GM12878 (cell line): Measurements from ENCODE around the gene CLTRN.

Source experiments
- CREB1 ChIP-seq: IDR thresholded peaks from 2 replicates; pipeline ENCODE4 v1.6.1; 2012; ENCODE audit warnings: low read depth, mild to moderate bottlenecking, inconsistent platforms
- CTCF ChIP-seq, 3 experiments: IDR thresholded peaks in 2 of 3; conservative IDR thresholded peaks in 1 of 3; 2 replicates each; pipeline ENCODE4 v1.5.1; 2011; ENCODE audit warnings: low read depth in 3 of 3, low read length in 3 of 3, mild to moderate bottlenecking in 3 of 3, control low read depth in 2 of 3, moderate library complexity in 2 of 3, inconsistent platforms in 1 of 3, mixed read lengths in 1 of 3; ENCODE audit not compliant: control insufficient read depth in 2 of 3, insufficient read depth in 1 of 3; ENCODE audit errors: extremely low read depth in 1 of 3
- ELK1 ChIP-seq: IDR thresholded peaks from 2 replicates; pipeline ENCODE4 v1.6.1; 2012; ENCODE audit warnings: low read depth, low read length, improper control_type of control experiment
- FOS ChIP-seq: IDR thresholded peaks from 3 replicates; pipeline ENCODE4 v1.6.1; 2011; ENCODE audit warnings: borderline replicate concordance; ENCODE audit not compliant: insufficient read length; ENCODE audit errors: extremely low read depth
- HDGF ChIP-seq: fragments of 450-650 bp; IDR thresholded peaks from 2 replicates; pipeline ENCODE4 v1.6.1; 2016; ENCODE audit warnings: antibody characterized with exemption
- RAD21 ChIP-seq: IDR thresholded peaks from 2 replicates; pipeline ENCODE4 v1.6.1; 2011; ENCODE audit warnings: mild to moderate bottlenecking, low read depth, low read length, moderate library complexity; ENCODE audit not compliant: insufficient read depth
- RELA ChIP-seq: fragments of 450-650 bp; IDR thresholded peaks from 2 replicates; pipeline ENCODE4 v1.8.0; 2014; ENCODE audit warnings: borderline replicate concordance; ENCODE audit not compliant: partially characterized antibody
- RFX5 ChIP-seq: IDR thresholded peaks from 2 replicates; pipeline ENCODE4 v1.6.1; 2011; ENCODE audit warnings: low read depth, low read length, improper control_type of control experiment
- TCF12 ChIP-seq: IDR thresholded peaks from 2 replicates; pipeline ENCODE4 v1.6.1; 2011; ENCODE audit warnings: low read depth, mild to moderate bottlenecking, low read length

- no peak for TF ChIP-seq CREB1
- no peak for TF ChIP-seq RFX5
- TF ChIP-seq ELK1, result no peak
- TF ChIP-seq CTCF (IDR thresholded peaks at IDR 0.05 in 2 of 3, conservative IDR thresholded peaks at IDR 0.05 in 1 of 3; ENCODE audit: control insufficient read depth in 2 of 3, extremely low read depth in 1 of 3, insufficient read depth in 1 of 3, low read depth in 3 of 3, low read length in 3 of 3), result no peak
- no peak for TF ChIP-seq TCF12
- TF ChIP-seq FOS, result no peak
- TF ChIP-seq RAD21, result no peak
- no peak for TF ChIP-seq RELA
- no peak for TF ChIP-seq HDGF
Measured at GRCh38 chrX:15599461-15599860, 65.1 kb downstream of the CLTRN start.
